ENCODE measurements around the gene HRH1. TPM values are rescaled to one million over a fixed set of nuclear protein-coding genes. Genes with fewer than 3 reads are reported as not detected.

HRH1 gene
- polyA plus RNA-seq, 3 donors, result 0.08 to 0.24 TPM; not detected in 1

DNA sequence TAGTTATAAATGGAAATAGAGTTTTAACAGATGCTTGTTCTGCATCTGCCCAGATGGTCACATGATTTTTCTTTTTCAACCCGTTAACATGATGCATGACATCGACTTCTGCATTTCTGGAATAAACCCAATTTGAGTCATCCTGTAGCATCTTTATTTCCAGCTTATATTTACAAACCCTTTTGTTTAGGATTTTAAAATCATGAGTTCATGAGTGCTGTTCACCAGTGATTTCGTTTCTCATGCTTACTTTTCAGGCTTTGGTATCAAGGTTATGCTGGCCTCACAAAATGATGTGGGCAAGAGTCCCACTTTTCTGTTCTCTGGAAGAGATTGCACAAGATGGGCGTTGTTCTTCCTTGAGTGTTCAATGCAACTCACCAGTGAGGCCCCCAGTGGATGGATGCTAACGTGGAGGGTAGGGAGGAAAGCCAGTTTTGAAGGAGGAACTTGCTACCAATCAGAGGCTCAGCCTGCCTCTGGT lies 5.2 kb downstream of the HRH1 start:
- Histone ChIP-seq H4K20me1 (ENCODE audit: insufficient read depth, low read length) (no peaks in the 10 kb centered on the region), H2AFZ (ENCODE audit: insufficient read depth, low read depth, low read length, poor library complexity, severe bottlenecking) (no peak overlapping the region), H3K4me2 (replicated peaks; ENCODE audit: extremely low read depth, low read length, poor library complexity, severe bottlenecking) (peak overlapping the region; percentile 22), H3K27me3 (ENCODE audit: control insufficient read depth in 2 of 2, insufficient read depth in 2 of 2, low read length in 2 of 2) (peaks cover 23 to 29% of the 10 kb centered on the region in 2 donors), H3K4me3 (replicated peaks in 1 of 3; ENCODE audit: low read depth in 2 of 3, low read length in 3 of 3) (no peak overlapping the region), H3K4me1 (ENCODE audit: control insufficient read depth in 1 of 2, insufficient read depth in 2 of 2, low read length in 2 of 2) (peaks cover 30 to 34% of the 10 kb centered on the region in 2 donors), H3K79me2 (ENCODE audit: insufficient read depth, low read length) (no peaks in the 10 kb centered on the region), H3K36me3 (replicated peaks in 1 of 2; ENCODE audit: control insufficient read depth in 1 of 2, insufficient read depth in 2 of 2, low read length in 2 of 2) (no peaks in the 10 kb centered on the region), H3K9me3 (replicated peaks in 1 of 2; ENCODE audit: control insufficient read depth in 1 of 2, insufficient read depth in 1 of 2, low read length in 2 of 2) (no peaks in the 10 kb centered on the region), H3K27ac (ENCODE audit: low read depth in 1 of 2, low read length in 2 of 2) (peak overlapping the region; percentile 51 to 76), H3K9ac (ENCODE audit: insufficient read depth, low read length, poor library complexity, severe bottlenecking) (no peak overlapping the region)
- peaks cover 36% of the 10 kb centered on the region for H3K4me1 Mint-ChIP-seq
- peaks cover 0 to 10% (median 4%) of the 10 kb centered on the region in 7 donors for H3K9me3 Mint-ChIP-seq
- 13% methylated on average over 3 of the region's 5 CpGs for WGBS (ENCODE audit: insufficient coverage)
- H3K27ac Mint-ChIP-seq, result peak overlapping the region; percentile 77 to 94 (median 90)
- H3K4me3 Mint-ChIP-seq, result no peak overlapping the region
- TF ChIP-seq, protein P1, sequence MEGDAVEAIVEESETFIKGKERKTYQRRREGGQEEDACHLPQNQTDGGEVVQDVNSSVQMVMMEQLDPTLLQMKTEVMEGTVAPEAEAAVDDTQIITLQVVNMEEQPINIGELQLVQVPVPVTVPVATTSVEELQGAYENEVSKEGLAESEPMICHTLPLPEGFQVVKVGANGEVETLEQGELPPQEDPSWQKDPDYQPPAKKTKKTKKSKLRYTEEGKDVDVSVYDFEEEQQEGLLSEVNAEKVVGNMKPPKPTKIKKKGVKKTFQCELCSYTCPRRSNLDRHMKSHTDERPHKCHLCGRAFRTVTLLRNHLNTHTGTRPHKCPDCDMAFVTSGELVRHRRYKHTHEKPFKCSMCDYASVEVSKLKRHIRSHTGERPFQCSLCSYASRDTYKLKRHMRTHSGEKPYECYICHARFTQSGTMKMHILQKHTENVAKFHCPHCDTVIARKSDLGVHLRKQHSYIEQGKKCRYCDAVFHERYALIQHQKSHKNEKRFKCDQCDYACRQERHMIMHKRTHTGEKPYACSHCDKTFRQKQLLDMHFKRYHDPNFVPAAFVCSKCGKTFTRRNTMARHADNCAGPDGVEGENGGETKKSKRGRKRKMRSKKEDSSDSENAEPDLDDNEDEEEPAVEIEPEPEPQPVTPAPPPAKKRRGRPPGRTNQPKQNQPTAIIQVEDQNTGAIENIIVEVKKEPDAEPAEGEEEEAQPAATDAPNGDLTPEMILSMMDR (IDR thresholded peaks at IDR 0.05), result no peak
- H3K36me3 Mint-ChIP-seq, result peaks cover 0 to 7% of the 10 kb centered on the region in 2 donors
- H3K27me3 Mint-ChIP-seq (ENCODE audit: low read depth in 3 of 3), result peaks cover 24 to 28% (median 26%) of the 10 kb centered on the region in 3 donors
- DNase-seq, result peak; percentile 69 to 81 (median 69)
- intact Hi-C loops (cut with micrococcal nuclease), result loop anchor here (5.0 to 10.0 kb wide), 2 partner anchors 68 to 95 kb away; no protein-coding TSS in a partner anchor

DNA sequence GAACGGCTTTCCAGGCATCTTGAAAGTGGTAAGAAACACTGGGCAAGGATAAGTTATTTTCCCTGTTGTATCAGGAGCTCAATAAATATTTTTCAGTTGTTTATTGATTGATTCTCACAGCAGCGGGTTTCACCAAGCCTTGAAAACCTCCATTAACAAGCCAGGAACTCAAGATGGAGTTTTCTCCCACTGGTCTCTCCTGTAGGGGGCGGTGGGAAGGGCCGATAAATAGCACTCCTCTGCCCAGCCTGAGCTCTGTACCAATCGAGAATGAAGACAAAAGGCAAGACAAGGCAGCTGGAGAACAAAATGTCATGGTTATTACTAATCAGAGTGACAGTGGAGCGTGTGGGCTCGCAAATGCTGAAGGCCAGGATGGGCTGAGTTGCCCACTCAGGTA lies 7.4 kb downstream of the HRH1 start:
- intact Hi-C loops (cut with micrococcal nuclease), result no loop called here
- Histone ChIP-seq H3K4me3 (replicated peaks in 1 of 3; ENCODE audit: low read depth in 2 of 3, low read length in 3 of 3) (no peak overlapping the region), H3K36me3 (replicated peaks in 1 of 2; ENCODE audit: control insufficient read depth in 1 of 2, insufficient read depth in 2 of 2, low read length in 2 of 2) (no peaks in the 10 kb centered on the region), H3K9ac (ENCODE audit: insufficient read depth, low read length, poor library complexity, severe bottlenecking) (no peak overlapping the region), H3K4me1 (ENCODE audit: control insufficient read depth in 1 of 2, insufficient read depth in 2 of 2, low read length in 2 of 2) (peaks cover 21 to 22% of the 10 kb centered on the region in 2 donors), H3K4me2 (replicated peaks; ENCODE audit: extremely low read depth, low read length, poor library complexity, severe bottlenecking) (no peak overlapping the region), H3K79me2 (ENCODE audit: insufficient read depth, low read length) (no peaks in the 10 kb centered on the region), H3K27ac (ENCODE audit: low read depth in 1 of 2, low read length in 2 of 2) (no peak overlapping the region), H3K27me3 (ENCODE audit: control insufficient read depth in 2 of 2, insufficient read depth in 2 of 2, low read length in 2 of 2) (peaks cover 2 to 7% of the 10 kb centered on the region in 2 donors), H2AFZ (ENCODE audit: insufficient read depth, low read depth, low read length, poor library complexity, severe bottlenecking) (no peak overlapping the region), H4K20me1 (ENCODE audit: insufficient read depth, low read length) (no peaks in the 10 kb centered on the region), H3K9me3 (replicated peaks in 1 of 2; ENCODE audit: control insufficient read depth in 1 of 2, insufficient read depth in 1 of 2, low read length in 2 of 2) (no peaks in the 10 kb centered on the region)
- DNase-seq, result no peak
- Mint-ChIP-seq H3K4me3 (no peak overlapping the region), H3K27ac (no peak overlapping the region), H3K36me3 (no peaks in the 10 kb centered on the region), H3K9me3 (peaks cover 0 to 3% (median 0%) of the 10 kb centered on the region in 7 donors), H3K4me1 (peaks cover 24% of the 10 kb centered on the region), H3K27me3 (ENCODE audit: low read depth in 3 of 3) (peaks cover 6 to 10% (median 9%) of the 10 kb centered on the region in 3 donors)
- WGBS (ENCODE audit: insufficient coverage), result 100% methylated on average over 6 of the region's 7 CpGs
- TF ChIP-seq, protein P1 (IDR thresholded peaks at IDR 0.05), result no peak

Data from CD14-positive monocyte (primary cell).